ENCODE data around the gene IPO8.
"Not testable (repeated sequence)": the region's sequence is repeated elsewhere in the genome, so short reads cannot be mapped to it uniquely, and the experiment has no call there.

Gene IPO8

DNA sequence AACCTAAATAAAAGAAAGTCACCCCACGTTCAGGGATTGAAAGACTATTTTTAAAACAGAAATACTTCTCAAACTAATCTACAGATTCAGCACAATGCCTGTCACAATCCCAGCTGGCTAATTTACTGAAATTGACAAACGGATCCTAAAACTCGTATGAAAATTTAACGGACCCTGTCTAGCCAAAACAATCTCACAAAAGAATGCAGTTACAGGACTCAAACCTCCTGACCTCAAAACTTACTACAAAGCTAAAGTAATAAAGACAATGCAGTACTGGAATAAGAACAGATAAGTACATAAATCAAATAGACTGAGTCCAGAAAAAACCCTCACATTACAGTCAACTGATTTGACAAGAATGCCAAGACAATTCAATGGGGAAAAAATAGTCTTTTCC is 48.8 kb downstream of the IPO8 start:
- Histone ChIP-seq H3K4me3 (no peak overlapping the region), H3K27me3 (ENCODE audit: low read depth) (no peaks in the 10 kb centered on the region), H3K36me3 (replicated peaks) (no peaks in the 10 kb centered on the region), H3K4me1 (peaks cover 6% of the 10 kb centered on the region), H3K9me3 (no peaks in the 10 kb centered on the region)
- in situ Hi-C loops (cut with MboI; ENCODE audit: low sequenced_read_pairs) = no loop called here
- no peak for DNase-seq (ENCODE audit: low spot score in 2 of 2)

DNA sequence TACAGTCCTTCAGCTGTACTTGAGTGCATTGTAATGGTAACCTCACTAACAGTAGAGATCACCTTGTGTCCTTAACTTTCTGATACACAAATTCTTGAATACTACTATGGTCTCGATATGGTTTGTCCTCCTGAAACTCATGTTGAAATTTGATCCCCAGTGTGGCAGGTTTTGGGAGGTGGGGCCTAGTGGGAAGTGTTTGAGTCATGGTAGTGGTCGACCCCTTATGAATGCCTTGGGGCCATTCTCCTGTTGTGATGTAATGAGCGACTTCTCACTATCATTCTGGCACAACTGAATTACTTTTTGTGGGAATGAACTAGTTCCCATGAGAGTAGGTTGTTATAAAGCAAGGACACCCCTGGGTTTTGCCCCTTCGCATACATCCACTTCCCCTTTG is 52.3 kb downstream of the IPO8 start:
- H3K9me3 ChIP-seq = no peaks in the 10 kb centered on the region
- H3K36me3 ChIP-seq (replicated peaks) = no peaks in the 10 kb centered on the region
- H3K27me3 ChIP-seq (ENCODE audit: low read depth) = no peaks in the 10 kb centered on the region
- peaks cover 6% of the 10 kb centered on the region for H3K4me1 ChIP-seq
- H3K4me3 ChIP-seq = no peak overlapping the region
- in situ Hi-C loops (cut with MboI; ENCODE audit: low sequenced_read_pairs) = no loop called here
- DNase-seq (ENCODE audit: low spot score in 2 of 2) = no peak

DNA sequence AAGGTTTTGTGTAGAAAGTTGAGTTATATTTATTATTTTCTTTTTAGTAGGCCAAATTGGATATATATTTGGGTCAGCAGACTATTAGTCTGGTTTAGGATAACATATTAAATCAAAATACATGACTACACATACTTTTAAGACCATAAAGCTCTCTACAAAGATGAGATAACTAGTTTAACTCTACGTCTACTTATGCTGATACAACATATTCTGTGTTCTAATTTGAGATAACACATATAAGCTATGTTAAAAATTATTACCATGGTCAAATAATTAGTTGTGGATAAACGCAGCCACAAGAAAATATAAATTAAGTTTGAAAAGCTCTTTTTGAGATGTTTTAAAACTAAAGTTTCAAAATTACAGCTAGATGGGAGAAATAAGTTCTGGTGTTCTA is 55.3 kb downstream of the IPO8 start:
- no peaks in the 10 kb centered on the region for H3K9me3 ChIP-seq
- in situ Hi-C loops (cut with MboI; ENCODE audit: low sequenced_read_pairs) = no loop called here
- H3K4me3 ChIP-seq = no peak overlapping the region
- DNase-seq (ENCODE audit: low spot score in 2 of 2) = no peak
- no peaks in the 10 kb centered on the region for H3K4me1 ChIP-seq
- peaks cover 6% of the 10 kb centered on the region for H3K36me3 ChIP-seq (replicated peaks)
- no peaks in the 10 kb centered on the region for H3K27me3 ChIP-seq (ENCODE audit: low read depth)

DNA sequence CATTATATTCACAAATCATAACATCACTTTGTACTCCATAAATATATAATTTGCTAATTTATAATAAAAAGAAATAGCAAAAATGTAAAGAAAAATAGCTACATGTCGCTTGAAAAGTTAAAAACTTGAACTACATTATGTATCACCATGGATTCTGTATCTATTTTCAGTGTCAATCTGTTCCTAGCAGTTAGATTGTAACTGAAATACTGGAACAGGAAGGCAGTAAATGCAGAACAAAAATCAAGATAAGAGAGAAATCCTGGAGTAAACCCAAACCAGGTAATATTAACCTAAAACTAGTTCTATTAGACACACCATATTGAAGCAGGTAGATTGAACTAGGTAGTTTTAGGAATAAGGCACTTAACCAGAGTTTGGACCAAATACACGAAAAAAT is 60.3 kb downstream of the IPO8 start:
- in situ Hi-C loops (cut with MboI; ENCODE audit: low sequenced_read_pairs) = no loop called here
- H3K9me3 ChIP-seq = no peaks in the 10 kb centered on the region

DNA sequence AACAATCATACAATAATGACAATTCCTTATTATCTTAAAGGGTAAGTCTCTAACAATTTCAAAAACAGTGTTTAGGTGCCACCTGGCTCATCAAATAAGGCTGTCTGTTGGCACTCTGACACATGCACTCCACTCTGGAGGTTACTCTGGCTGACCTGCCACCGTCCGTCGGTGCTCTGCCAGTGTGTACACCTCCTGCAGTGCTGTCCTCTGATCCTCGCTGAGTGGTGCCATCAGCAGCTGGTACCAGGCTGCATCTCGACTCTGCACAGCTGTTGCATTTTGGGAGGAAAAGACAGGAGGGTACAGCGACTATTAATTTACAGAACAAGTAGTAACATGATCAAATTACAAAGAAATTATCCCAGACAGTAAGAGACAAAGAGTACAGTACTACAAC is 63.9 kb downstream of the IPO8 start:
- peaks cover 9% of the 10 kb centered on the region for H3K36me3 ChIP-seq (replicated peaks)
- no peak overlapping the region for H3K4me3 ChIP-seq
- DNase-seq (ENCODE audit: low spot score in 2 of 2) = no peak
- H3K27me3 ChIP-seq (ENCODE audit: low read depth) = no peaks in the 10 kb centered on the region
- in situ Hi-C loops (cut with MboI; ENCODE audit: low sequenced_read_pairs) = no loop called here
- no peaks in the 10 kb centered on the region for H3K4me1 ChIP-seq
- H3K9me3 ChIP-seq = no peaks in the 10 kb centered on the region

More for the DNA sequence above, 60.3 kb downstream of the IPO8 start:
- Histone ChIP-seq H3K36me3 (replicated peaks) (peaks cover 6% of the 10 kb centered on the region), H3K27me3 (ENCODE audit: low read depth) (no peaks in the 10 kb centered on the region), H3K4me1 (no peaks in the 10 kb centered on the region), H3K4me3 (no peak overlapping the region)
- DNase-seq (ENCODE audit: low spot score in 2 of 2) = no peak

DNA sequence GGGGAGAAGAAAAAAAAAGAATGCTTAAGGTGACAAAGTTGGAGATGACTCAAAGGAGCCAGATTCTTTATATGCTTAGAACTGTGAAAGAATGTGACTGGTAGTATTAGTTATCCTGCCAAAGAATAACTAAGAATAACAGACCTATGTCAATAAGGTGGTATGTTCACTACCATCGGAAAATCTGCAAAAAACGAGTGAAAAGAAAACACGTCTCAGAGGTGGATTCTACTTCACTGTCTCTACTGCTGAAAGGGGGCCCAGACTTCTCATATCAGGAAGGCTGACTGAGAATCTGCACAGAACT is 64.7 kb downstream of the IPO8 start:
- no peaks in the 10 kb centered on the region for H3K27me3 ChIP-seq (ENCODE audit: low read depth)
- no peaks in the 10 kb centered on the region for H3K4me1 ChIP-seq
- H3K4me3 ChIP-seq = no peak overlapping the region
- no peaks in the 10 kb centered on the region for H3K9me3 ChIP-seq
- DNase-seq (ENCODE audit: low spot score in 2 of 2) = no peak
- H3K36me3 ChIP-seq (replicated peaks) = peaks cover 3% of the 10 kb centered on the region; the same call in 1 of the 2 replicates
- in situ Hi-C loops (cut with MboI; ENCODE audit: low sequenced_read_pairs) = no loop called here

DNA sequence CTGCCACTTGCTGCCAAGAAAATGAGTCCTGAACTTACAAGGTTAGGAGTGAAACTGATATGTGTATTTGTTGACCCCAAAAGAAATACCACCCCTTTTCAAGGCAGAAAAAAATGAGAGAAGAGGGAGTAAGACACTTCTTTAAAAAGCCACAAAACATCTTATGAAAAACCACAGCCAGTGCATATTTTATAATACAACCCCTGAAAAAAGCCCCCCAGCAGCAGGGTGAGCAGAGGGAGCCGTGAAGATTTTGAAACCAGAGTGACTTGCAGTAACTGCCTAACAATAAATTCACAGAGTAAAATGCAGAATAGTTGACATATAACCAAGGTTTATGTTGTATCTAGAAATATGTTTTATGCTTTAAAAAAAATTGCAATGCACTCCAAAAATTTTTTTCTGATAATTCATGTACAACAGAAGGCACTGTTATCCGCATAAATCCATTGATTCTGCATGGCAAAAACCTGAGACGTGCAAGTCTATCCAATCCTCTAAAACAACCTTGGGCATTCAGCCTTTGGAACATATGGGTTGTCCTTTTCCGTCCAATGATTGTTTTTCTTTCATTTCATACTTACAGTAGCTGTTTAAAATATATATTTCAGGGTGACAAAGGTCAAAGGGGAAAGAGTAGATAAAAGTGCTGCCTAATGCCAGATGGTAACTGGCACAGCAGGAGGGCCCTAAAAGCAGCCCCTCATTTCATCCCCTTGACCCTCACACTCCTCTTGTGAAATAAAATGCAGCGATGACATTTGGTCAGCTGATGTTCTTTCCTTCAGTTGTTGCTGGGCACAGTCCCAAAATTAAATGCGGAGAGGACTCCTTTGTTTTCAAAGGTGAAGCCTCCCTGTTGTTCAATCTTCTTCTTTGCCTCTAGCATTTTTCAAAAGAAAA is 65.3 kb downstream of the IPO8 start:
- Histone ChIP-seq H3K4me3 (no peak overlapping the region), H3K4me1 (no peaks in the 10 kb centered on the region; the same call in 1 of the 2 replicates), H3K9me3 (no peaks in the 10 kb centered on the region), H3K36me3 (replicated peaks) (peaks cover 3% of the 10 kb centered on the region; the same call in 1 of the 2 replicates), H3K27me3 (ENCODE audit: low read depth) (no peaks in the 10 kb centered on the region)
- DNase-seq (ENCODE audit: low spot score in 2 of 2) = no peak
- in situ Hi-C loops (cut with MboI; ENCODE audit: low sequenced_read_pairs) = no loop called here

DNA sequence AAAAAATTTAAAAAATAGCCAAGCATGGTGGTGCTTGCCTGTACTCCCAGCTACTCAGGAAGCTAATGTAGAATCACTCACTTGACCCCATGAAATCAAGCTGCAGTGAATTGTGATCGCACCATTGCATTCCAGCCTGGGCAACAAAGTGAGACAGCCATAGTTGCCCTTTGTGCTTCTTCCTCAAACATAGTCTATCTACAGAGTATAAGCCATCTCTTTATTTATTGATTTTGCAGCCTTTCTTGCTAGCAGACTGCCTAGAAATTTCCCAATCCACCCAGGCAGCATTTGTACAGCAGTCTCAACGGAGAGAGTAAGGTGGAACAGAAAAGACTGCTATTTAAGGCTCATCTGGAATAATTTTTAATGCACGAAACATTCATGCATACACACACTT is 68.8 kb downstream of the IPO8 start:
- Histone ChIP-seq H3K9me3 (no peaks in the 10 kb centered on the region), H3K4me1 (no peaks in the 10 kb centered on the region; the same call in 1 of the 2 replicates), H3K4me3 (no peak overlapping the region), H3K36me3 (replicated peaks) (peaks cover 3% of the 10 kb centered on the region; the same call in 1 of the 2 replicates), H3K27me3 (ENCODE audit: low read depth) (no peaks in the 10 kb centered on the region)
- no peak for DNase-seq (ENCODE audit: low spot score in 2 of 2)
- in situ Hi-C loops (cut with MboI; ENCODE audit: low sequenced_read_pairs) = no loop called here

DNA sequence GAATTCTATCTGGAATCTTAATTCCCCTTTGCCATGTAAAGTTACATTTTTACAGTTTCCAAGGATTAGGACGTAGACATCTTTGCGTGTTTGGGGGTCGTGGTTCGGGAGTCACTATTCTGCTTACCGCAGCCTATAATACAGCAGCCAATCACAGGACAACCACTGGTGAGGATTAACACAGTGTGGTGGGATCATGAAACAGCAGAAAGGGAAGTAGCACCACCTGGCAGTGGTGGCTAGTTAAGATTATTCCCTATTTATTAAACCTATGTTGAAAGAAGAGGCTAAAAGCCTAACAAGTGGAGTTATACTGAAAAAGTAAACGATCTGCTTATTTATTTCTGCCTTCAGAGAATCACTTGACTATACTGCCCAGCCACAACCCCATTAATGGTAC is 71.7 kb downstream of the IPO8 start:
- Histone ChIP-seq H3K9me3 (no peaks in the 10 kb centered on the region), H3K4me3 (no peak overlapping the region), H3K36me3 (replicated peaks) (no peaks in the 10 kb centered on the region; the same call in 1 of the 2 replicates), H3K27me3 (ENCODE audit: low read depth) (no peaks in the 10 kb centered on the region), H3K4me1 (no peaks in the 10 kb centered on the region; the same call in 1 of the 2 replicates)
- DNase-seq (ENCODE audit: low spot score in 2 of 2) = no peak
- in situ Hi-C loops (cut with MboI; ENCODE audit: low sequenced_read_pairs) = no loop called here

DNA sequence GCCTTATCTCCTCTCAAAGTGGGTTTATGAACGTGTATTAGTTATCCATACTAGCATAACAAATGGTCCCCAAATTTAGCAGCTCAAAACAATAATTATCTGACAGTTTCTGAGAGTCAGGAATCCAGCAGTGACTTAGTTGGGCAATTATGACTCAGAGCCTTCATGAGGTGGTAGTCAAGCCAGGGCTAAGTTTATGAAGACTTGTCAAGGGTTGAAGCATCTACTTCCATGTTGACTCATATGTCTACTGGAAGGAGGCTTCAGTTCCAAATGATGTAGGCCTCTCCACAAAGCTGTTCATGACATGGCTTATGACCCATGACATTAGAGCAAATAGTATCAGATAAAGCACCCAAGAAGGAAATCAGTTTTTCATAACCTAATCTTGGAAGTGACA is 73.2 kb downstream of the IPO8 start:
- Histone ChIP-seq H3K9me3 (no peaks in the 10 kb centered on the region), H3K27me3 (ENCODE audit: low read depth) (no peaks in the 10 kb centered on the region), H3K36me3 (replicated peaks) (no peaks in the 10 kb centered on the region), H3K4me3 (no peak overlapping the region), H3K4me1 (no peaks in the 10 kb centered on the region; the same call in none of the 2 replicates)
- in situ Hi-C loops (cut with MboI; ENCODE audit: low sequenced_read_pairs) = no loop called here
- no peak for DNase-seq (ENCODE audit: low spot score in 2 of 2)

DNA sequence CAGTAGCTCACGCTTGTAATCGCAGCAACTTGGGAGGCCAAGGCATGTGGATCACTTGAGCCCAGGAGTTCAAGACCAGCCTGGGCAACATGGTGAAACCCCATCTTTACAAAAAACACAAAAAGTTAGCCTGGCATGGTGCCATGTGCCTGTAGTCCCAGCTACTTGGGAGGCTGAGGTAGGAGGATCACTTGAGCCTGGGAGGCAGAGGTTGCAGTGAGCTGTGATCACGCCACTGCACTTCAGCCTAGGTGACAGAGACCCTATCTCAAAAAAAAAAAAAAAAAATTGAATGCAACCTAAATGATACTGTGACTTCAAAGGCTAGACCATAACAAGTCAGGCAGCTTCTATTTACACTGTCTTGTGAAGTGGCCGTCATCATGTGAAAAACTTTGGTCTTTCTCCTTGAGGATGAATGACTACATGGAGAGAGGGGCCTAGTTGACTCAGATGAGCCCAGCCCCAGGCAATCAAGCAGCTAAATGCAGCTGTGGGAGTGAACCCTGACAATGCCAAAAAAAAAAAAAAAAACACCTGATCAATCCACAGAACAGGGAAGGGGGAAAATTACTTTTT is 73.9 kb downstream of the IPO8 start:
- H3K27me3 ChIP-seq (ENCODE audit: low read depth); H3K4me1 ChIP-seq; in situ Hi-C loops (cut with MboI; ENCODE audit: low sequenced_read_pairs); H3K4me3 ChIP-seq; H3K36me3 ChIP-seq (replicated peaks); DNase-seq (ENCODE audit: low spot score in 2 of 2); H3K9me3 ChIP-seq: not testable (repeated sequence)

DNA sequence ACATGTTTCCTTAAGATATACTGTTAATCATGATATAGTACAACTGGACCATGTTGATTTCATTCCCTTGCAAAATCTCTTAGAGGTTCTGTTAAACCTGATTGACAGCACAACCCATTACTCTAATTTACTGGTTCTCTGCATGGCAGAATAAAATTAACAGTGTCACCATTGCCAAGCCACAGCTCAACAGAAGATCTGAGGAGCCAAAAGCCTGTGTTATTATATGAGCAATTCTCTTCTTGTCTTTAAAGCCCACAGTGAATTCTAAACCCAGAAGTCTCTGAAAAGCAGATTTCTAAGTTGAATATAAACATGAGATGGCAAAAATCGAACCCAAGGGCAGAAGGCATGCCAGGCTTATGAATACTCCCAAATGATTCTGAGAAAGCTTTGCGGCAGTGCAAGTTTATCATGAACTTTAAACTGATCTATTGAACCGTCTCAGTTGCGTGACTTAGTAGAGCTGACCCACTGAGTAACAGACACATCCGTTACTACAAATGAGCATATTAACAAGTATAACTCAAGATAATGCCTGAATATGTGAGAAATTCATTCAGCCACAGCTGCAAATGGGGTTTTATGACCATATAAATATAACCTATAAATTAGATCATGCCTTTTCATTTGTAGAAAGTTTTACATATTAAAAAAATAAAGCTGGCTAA is 78.2 kb downstream of the IPO8 start:
- no peak overlapping the region for H3K4me3 ChIP-seq
- H3K4me1 ChIP-seq = peaks cover 3% of the 10 kb centered on the region
- in situ Hi-C loops (cut with MboI; ENCODE audit: low sequenced_read_pairs) = no loop called here
- H3K27me3 ChIP-seq (ENCODE audit: low read depth) = no peaks in the 10 kb centered on the region
- no peaks in the 10 kb centered on the region for H3K9me3 ChIP-seq
- no peak for DNase-seq (ENCODE audit: low spot score in 2 of 2)
- H3K36me3 ChIP-seq (replicated peaks) = no peaks in the 10 kb centered on the region

DNA sequence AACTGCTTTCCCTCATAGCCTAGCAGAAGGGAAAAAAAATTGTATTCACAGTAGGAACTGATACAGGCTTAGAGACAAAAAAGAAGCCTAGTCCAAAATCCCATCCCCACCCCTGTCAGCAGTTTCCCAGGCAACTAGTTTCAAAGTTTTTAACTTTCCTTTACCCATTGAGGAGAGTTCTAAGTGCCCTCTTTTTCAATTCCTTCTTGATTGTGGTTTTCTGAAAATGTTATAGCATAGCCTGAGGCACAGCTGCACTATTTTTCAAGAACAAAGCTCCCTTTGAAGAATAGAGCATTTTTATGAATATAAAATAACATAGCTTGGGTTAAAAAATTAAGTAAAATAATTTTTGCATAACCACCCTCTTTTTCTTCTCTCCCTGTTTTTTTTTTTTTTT is 81.6 kb downstream of the IPO8 start:
- H3K9me3 ChIP-seq = no peaks in the 10 kb centered on the region
- H3K27me3 ChIP-seq (ENCODE audit: low read depth) = no peaks in the 10 kb centered on the region
- H3K4me3 ChIP-seq = no peak overlapping the region
- H3K36me3 ChIP-seq (replicated peaks) = no peaks in the 10 kb centered on the region
- in situ Hi-C loops (cut with MboI; ENCODE audit: low sequenced_read_pairs) = no loop called here
- peak in 1 of 2 experiments; percentile 32 for DNase-seq (ENCODE audit: low spot score in 2 of 2)
- peaks cover 6% of the 10 kb centered on the region for H3K4me1 ChIP-seq
